GM19240 (cell line): ENCODE results near the gene MLNR.

Experiments
- DNase-seq: peaks from one replicate; pipeline ENCODE4 v3.0.0; 2011; ENCODE audit warnings: low spot score; ENCODE audit not compliant: insufficient read length

MLNR gene

DNA sequence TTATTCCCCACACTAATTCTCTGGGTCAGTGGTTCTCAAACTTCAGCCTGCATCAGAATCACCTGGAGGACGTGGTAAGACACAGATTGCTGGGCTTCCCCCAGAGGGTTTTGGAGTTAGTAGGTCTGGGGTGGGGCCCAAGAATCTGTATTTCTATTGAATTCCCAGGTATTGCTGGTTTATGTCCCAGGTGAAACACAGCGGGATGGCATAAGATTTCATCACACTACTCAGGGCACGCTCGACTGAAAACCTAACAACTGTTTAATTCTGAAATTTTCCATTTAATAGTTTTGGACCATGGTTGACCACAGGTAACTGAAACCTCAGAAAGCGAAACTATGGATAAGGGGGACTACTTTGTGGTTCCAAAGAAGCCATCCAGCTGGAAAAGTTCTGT lies 6.5 kb downstream of the MLNR start:
- DNase-seq, result no peak

DNA sequence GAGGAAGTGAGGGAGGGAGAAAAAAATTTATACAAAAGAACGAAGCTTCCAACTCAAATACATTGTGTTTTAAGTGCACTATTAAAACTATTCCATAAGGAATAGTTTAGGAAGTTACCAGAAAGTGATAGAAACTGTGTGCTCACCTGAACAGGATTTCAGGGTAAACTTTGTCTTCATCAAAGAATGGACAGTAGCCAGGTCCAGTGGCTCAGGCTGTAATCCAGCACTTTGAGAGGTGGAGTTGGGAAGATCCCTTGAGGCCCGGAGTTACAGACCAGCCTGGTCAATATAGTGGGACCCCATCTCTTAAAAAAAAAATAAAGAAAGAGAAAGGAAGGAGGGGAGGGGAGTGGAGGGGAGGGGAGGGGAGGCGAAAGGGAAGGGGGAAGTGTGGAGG lies 14.6 kb downstream of the MLNR start:
- DNase-seq, result no peak

DNA sequence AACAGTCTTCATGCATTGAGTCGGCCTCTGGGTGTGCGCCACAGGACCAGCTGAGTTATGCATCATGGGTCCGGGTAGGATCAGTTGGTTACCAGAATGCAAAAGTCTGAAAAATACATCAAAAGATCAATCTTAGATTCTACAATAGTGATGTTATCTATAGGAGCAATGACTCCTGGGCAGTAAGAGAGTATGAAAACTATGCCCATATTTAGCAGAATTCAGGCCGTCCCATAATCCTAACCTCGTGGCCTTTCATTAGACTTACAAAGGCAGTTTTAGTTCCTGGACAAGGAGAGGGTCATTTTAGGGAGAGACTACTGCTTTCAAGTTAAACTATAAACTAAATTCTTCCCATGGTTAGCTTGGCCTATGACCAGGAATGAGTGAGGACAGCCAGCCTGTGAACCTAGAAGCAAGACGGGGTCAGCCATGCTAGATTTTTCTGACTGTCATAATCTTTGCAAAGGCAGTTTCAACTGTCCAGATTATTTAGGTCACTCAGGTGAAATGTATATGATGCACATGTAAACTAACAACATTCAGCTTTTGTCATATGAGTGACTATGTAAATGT lies 15.8 kb downstream of the MLNR start:
- no peak for DNase-seq

DNA sequence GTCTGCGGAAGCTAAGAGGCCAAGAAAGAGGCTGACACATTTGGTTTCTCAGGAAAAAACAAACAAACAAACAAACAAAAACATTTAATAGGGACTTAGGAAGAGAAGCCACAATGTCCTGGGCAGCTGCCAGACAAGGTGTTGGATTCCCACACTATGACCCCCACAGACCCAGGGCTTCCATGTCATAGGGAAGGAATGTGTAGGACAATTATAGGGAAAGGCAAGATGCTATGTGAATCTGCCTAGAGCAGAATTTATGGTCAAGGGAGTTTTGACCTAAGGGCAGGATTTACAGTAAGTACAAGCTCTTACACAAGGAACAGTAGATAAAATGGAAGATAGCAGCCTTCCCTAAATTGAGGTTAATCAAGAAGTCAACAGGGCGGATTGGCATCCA lies 18.5 kb downstream of the MLNR start:
- DNase-seq, result no peak

DNA sequence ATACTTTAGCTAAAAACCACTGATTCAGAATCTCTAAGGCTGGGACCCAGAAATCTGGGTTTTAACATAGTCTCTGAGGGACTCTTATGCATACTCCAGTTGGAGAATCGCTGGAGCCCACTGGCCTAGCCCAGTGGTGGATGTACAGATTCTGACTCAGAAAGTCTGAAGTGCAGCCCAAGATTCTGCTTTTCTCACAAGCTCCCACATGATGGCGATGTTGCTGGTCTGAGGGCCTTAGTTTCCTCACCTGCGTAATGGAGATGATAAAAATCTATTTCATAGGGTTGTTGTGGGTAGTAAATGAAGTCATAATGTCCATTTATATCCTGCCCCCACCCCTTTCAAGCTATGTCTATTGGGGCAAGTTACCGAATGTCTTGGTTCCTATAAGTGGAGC lies 19.9 kb downstream of the MLNR start:
- DNase-seq, result no peak

DNA sequence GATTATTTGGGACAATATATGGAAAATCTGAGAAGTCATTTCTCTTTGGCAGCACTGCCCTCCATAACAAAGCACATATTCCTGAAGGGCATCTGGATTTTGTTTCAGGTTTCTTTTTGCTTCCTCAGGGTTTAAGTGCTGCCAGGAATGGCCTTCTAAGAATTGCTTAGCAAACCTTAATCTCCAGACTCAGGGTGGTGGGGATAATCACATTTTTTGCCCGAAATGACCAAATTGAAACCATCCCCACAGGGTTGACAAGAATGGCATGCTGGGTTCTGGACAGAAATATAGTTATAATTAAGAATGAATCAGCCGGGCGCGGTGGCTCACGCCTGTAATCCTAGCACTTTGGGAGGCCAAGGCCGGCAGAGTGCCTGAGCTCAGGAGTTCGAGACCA lies 21.2 kb downstream of the MLNR start:
- no peak for DNase-seq

DNA sequence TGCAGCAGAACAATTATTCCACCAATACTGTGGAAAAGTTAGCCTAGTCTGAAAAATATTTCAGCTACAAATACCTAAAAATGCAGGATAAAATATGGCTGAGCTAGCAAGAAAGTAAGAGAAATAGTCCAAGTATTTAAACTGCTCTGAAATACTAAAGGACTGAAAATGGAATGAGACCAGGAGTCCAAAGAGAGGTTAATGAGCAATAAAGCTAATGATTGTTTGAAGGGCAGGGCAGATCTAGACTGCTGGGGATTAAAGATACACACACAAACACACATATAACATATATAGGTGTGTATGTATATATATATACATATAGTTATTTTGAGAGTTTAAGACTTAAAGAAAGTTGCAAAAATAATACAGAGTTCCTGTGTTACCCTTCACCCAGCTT lies 25.0 kb downstream of the MLNR start:
- no peak for DNase-seq

DNA sequence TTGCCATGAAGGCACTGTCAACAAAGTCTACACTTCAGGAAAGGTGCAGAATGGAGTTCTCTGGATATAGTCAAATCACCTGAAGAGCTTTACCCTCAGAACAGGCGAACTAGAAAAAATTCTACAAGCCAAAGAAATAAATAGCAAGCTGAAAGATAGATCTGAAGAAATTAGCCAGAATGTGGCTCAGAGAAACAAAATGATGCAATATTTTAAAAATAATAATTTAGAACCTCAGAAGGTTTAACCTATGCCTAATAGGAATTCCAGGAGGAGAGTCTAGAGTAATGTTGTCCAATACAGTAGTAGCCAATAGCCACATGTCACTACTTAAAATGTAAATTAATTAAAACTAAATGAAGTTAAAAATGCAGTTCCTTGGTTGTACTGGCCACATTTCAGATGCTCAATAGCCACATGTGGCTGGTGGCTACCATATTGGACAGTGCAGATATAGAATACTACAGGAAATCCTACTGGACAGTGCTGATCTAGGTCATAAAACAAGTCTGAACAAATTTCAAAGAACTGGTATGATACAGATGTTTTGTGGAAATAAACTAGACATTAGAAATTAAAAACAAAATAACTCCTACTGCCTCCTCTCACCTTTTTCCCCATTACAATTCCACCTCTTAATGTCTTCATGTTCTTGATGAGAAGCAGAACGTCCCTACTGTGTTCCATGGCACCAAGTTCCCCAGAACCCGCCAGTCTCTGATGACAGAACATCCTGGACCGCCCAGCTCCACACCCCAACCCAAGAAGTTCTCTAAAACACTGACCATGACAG lies 26.9 kb downstream of the MLNR start:
- DNase-seq, result no peak

DNA sequence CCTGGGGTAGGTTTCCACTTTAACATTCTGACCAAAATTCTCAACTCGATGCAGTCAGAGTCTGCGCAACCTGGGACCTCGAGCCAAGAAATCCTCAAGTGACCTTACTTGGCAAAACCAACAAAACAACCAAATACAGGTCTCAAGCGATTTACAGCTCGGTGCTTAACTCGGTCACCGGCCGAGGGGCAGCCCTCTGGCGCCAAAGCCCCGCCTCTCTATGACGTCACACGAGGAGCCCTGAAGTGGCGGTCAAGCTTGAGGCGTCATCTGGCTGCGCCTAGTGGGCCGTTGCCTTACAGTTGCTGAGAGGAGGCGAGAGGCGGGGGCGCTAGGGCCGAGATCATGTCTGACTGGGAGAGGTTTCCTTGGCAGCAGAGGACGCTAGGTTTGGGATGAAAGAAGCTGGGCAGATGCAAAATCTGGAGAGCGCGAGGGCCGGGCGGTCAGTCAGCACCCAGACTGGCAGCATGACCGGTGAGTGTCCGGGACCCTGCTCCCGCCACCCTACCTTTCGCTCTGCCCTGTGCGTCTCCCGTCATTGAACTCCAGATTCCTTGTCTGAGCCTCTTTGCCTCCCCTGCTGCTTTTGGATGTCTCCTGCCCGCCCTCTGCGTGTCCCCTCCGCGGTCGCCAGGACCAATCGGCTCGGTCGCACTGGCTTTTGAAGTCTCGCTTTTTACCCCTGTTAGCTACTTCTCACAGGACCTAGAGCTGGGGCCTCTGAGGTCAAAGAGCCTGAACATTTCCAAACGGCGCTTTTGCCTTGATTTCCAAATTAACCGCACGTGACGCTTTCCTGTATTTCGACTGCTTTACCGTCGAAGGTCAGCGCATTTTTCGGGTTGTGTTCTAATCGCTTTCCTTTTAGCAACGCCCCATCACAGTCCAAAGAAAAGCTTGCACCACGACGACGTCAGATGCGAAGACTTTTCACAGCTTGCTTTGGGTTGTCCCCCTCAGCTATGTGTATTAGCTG lies 27.8 kb downstream of the MLNR start, which contains the start of gene CDADC1:
CDADC1 (plus strand) TSS at position 283 of the 979 bp plus-strand sequence; CDS start at position 396, 113 bp downstream.
- DNase-seq, result peak; percentile 92

DNA sequence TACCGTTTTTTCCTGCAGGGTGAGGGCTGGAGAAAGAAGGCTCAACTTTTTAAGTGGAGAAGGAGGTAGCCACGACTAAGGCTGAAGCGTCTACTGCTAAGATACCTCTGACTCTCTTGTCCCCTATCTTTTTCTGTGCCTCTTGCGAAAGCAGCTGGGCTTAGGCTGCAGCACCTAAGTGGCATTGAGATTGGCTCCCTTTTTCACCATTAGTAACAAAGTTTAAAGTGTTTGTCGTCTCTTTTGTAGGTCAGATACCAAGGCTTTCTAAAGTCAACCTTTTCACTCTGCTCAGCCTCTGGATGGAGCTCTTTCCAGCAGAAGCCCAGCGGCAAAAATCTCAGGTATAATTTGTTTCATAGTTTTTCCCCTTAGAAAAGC lies 28.5 kb downstream of the MLNR start:
- DNase-seq, result no peak

DNA sequence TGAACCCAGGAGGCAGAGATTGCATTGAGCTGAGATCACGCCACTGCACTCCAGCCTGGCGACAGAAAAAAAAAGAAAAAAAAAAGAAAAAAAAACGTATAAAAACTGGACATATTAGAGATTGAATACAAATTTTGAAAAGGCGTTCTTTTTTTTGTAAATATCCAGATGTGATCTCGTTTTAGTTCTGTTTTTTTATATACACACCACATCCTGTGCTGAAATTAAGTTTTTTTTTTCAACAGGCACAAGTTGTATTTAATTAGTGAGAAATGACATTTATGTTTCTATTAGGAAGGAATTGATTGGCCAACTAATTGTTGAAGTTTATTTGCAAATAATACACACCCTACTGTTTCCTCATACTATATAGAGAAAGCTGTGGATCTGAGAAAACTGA lies 31.2 kb downstream of the MLNR start:
- DNase-seq, result no peak

DNA sequence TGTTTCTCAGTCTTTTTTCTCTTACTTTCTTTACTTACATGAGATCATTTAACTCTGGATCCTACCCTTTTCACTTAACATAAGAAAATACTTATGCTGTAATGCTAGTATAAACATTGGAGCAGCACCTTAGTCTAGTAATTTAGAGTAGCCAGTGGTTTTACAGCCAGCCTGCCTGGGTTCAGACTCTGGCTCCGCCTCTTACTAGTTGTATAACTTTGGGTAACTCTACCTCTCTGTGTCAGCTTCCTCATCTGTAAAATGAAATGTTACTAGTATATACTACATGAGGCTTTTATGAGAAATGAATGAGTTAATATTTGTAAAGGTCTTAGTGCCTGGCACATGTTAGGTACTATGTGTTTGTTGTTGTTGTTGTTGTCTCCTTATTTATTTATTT lies 33.2 kb downstream of the MLNR start:
- DNase-seq, result no peak

DNA sequence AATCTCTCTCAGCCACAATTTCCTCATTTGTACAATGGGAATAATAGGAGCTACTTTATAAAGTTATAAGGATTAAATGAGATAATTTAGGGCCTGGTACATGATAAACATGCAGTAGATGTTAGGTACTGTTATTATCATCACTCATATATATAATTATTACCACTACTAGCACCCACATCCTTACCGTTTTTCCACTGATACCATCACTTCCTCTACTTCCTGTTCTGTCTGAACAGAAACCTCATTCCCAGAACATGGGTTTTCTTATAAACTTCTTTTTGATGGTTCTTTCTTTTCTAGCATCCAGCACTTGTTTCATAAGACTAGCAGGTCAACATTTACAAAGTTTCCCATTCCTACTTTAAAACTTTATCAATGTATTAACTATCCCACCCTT lies 33.9 kb downstream of the MLNR start:
- DNase-seq, result no peak

DNA sequence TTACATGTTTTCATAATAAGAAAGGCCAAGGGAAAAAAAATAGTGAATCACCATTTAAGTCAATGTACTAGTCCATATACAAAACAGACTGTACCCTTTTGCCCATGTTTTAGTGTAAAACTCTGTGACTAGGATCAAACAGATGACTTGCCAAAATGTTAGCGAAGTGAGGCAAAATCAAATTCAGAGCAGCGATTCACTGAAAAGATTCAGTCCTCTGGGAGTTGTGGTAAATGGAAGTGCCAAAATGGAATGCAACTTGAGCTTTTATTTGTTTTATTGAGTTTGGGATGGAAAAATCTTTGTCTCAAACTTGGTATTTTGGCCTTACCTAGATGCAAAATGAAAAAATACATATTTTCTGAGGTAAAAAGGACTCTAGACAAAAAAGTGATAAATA lies 36.7 kb downstream of the MLNR start:
- DNase-seq, result no peak

DNA sequence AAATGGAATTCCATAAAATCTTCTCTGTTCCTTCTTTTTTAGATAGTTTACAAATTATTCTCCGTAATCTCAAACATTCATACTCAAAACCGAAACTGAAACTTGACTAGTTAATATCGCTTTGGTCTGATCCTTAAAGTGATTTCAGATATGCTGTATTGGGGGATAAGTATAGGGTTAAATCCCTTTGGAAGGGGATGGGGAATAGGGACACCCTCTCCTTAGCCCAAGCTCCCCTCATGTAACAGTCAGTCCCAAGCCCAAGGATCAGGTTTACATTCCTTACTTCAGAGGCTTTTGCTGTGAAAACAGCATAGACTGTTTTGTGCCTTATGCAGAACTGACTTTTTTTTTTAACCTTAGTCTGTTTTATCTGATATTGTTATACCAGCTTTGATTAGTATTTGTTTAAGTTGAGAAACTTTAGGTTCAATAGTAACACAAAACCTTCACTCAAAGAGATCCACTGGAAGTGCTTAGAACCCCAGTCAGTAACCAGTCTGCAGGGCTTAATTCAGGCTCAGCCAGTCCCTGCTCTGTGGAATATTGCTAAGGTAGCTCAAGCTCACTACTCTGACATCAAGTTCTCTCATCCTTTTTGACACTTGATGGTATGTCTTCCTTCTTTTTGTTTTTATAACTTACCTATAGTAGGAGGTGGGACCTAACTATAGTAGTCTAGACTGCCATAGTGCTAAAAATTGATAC lies 38.1 kb downstream of the MLNR start:
- no peak for DNase-seq

DNA sequence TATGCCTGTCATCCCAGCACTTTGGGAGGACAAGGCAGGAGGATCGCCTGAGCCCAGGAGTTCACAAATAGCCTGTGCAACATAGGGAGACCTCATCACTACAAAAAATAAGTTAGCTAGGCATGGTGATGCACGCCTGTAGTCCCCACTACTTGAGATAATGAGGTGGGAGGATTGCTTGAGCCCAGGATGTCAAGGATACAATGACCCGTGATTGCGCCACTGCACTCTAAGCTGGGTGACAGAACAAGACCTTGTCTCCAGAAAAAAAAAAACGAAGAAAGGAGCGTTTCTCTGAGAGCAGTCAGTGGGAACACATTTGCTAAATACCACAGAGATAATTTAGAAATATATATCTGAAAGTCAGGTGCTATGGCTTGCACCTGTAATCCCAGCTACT lies 39.4 kb downstream of the MLNR start:
- no peak for DNase-seq

DNA sequence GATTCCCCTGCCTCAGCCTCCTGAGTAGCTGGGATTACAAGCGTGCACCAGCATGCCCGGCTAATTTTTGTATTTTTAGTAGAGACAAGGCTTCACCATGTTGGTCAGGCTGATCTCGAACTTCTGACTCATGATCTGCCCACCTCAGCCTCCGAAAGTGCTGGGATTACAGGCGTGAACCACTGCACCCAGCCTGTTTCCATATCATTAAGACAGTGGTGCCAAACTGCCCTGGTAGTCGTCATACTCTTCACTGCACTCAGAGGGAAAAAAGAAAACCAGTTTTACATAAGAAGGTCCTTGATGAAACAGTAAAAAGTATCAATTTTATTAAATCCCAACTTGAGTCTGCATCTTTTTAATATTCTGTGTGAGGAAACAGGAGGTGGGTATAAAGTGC lies 42.5 kb downstream of the MLNR start:
- no peak for DNase-seq

DNA sequence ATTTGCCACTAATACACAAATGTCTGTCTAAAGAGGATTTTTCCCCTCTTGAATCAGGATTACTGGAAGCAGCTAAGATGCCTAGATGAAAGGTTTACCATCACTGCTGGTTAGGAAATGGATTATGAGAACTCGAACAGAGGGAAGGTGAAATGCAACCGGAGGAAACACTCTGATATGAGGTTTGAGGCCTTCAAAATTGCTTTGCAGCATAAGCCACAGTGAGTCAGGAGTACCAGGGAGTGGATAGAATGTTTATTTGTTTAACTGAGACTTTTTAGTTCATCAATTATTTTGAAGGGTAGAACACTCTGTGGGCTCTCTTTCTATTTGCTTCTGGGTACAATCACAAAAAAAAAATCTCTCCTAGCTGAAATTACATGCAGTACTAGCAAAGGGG lies 45.7 kb downstream of the MLNR start:
- DNase-seq, result no peak

DNA sequence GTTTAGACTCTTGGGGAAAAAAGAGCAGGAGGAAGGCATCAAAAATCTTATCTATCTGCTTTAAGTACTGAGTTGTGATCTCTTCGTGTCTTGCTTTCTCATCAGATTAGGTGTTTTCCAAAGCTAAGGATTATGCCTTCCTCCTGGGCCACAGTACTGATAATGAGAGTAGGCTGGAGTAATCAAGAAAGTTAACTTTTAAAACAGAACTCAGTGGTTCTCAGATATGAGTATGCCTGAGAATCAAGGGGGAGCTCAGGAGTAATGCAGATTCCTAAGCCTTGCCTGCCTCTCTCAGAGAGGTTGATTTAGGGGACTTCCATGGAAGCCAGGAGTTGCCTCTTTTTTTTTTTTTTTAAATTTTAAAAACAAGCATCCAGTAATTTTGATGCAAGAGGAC lies 51.1 kb downstream of the MLNR start:
- no peak for DNase-seq
